GM18870 (cell line): ENCODE measurements around the gene PDIA5.

Source experiments
- ATAC-seq: cut with Tn5 transposase; IDR thresholded peaks from one replicate; pipeline ENCODE4 v1.9.1; 2021; ENCODE audit warnings: moderate library complexity; ENCODE audit not compliant: unreplicated experiment

The PDIA5 gene

GRCh38 chr3:123159926-123160635, 93.3 kb downstream of the PDIA5 start:
- no peak for ATAC-seq

- ATAC-seq: no peak
These were observed 94.3 kb downstream of the PDIA5 start for GRCh38 chr3:123161167-123161566.

- ATAC-seq: no peak
These were observed 96.3 kb downstream of the PDIA5 start for GRCh38 chr3:123163141-123163540.

DNA sequence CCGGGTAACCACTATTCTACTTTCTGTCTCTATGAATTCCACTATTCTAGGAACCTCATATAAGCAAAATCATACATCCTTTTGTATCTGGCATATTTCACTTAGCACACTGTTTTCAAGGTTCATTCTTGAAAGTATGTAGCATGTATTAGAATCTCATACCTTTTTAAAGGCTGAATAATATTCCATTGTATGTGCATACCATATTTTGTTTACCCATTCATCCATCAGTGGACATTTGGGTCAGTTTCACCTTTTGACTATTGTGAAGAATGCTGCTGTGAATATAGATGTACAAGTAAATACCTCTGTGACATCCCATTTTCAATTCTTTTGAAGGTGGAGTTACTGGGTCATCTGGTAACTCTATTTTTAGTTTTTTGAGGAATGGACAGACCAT, 98.3 kb downstream of the PDIA5 start:
- ATAC-seq: no peak

DNA sequence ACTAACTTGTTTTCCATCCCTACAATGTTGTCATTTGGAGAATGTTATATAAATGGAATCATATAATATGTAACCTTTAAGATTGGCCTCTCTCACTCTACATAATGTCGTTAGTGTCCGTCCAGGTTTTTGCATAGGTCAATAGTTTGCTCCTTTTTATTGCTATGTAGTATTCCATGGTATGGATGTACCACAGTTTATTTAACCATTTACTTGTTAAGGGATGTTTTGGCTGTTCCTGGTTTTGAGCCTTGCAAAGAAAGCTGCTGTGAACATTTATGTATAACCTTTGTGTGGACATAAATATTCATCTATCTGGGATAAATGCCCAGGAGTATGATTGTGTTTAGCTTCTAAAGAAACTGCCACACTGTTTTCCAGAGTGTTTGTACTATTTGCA, 100.9 kb downstream of the PDIA5 start:
- no peak for ATAC-seq

DNA sequence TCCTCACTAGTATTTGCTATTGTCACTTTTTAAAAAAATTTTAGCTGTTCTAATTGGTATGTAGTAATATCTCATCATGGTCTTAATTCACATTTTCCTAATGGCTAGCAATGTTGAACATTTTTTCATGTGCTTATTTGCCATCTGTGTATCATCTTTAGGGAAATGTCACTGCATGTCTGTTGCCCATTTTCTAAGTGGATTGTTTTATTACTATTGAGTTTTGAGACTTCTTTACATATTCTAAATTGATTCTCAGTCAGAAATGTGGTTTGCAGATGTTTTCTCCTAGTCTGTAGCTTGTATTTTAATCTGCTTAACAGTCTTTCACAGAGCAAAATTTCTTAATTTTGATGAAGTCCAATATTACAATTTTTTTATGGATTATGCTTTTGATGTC, 101.3 kb downstream of the PDIA5 start:
- ATAC-seq: no peak

DNA sequence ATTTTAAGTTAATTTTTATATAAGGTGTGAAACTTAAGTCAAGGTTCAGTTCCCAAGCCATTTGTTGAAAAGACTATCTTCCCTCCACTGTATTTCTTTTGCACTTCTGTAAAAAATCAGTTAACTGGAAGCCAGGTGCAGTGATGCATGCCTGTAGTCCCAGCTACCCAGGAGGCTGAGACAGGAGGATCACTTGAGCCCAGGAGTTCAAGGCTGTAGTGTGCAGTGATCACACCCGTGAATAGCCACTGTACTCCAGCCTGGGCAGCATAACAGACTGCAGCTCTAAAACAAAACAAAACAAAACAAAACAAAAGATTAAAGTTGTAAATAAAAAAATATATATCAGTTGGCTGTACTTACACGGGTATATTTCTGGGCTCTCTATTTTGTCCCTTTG, 101.8 kb downstream of the PDIA5 start:
- ATAC-seq: no peak

DNA sequence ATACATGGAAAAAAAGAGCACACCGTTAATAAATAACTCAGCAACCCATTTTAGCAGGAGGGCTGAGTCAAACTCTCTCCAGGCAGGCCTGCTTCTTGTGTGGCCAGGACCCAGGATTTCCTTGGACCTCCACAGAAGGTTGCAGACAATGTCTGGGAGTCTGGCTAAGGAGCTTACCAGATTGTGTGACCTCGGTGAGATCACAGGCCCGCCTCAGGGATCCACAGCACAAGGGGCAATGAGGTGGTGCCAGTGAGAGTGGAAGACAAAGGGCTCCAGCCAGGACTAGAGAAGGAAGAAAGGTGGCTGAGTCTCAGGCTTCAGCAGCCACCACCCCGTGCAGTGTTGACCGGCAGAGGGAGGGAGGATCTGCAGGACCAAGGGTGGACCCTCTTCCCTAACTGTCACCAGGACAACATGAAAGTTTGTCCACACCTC, 102.7 kb downstream of the PDIA5 start:
- ATAC-seq: no peak

- no peak for ATAC-seq
These were observed 103.1 kb downstream of the PDIA5 start for GRCh38 chr3:123169930-123170329.

DNA sequence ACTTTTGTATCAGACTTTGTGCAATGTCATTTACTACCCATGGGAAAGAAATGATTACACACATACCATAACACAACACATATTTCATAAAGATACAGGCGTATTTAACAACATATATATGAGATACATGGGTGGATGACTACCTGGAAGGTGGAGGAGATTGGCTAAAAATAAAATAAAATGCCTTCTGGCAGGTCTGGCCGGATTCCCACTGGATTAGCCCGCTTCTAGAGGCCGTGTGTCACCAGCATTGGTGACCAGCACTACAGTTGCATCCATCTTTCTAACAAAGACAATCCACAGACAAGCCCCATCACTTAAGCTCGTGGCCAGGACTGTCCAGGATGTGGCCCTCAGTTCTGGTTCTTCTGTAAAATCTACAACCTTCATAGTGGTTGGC, 114.0 kb downstream of the PDIA5 start:
- ATAC-seq: no peak

- ATAC-seq: no peak
These were observed 119.9 kb downstream of the PDIA5 start for GRCh38 chr3:123186695-123187094.

- ATAC-seq: no peak
These were observed 121.2 kb downstream of the PDIA5 start for GRCh38 chr3:123188058-123188457.

GRCh38 chr3:123193448-123194101, 126.8 kb downstream of the PDIA5 start:
- ATAC-seq: no peak

DNA sequence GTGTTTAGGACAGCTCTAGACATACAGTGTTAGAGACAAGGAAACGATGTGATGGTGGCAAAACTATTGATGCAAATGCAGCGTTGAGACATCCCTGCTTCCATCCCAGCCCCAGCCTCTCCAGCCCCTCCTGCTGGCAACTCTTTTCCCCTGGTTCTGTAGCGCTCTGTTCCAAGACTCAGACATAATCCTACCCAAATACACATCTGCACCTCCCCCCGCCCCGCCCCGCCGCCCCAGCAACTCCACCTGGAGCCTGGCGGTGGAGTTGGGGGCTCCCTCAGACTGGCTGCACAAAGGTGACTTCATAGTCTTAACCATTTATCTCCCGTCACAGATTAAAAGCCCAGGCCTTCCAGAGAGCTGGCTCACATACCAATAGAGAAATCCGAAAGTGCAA, 127.7 kb downstream of the PDIA5 start:
- no peak for ATAC-seq

DNA sequence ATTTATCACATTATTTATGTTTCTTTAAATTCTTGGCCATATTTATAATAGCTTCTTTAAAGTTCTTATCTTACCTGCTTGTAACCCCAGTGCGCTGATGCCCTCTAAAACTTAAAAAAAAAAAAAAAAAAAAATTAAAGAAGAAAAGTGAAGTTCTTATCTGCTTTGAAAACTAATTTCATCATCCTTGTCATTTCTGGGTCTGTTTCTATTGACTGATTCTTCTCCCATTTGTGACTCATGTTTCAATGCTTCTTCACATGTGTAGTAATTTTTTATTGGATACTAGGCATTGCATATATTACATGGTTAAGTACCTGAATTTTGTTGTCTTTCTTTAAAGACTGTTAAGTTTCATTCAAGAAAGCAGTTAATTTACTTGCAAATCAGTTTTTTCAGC, 131.5 kb downstream of the PDIA5 start:
- no peak for ATAC-seq

DNA sequence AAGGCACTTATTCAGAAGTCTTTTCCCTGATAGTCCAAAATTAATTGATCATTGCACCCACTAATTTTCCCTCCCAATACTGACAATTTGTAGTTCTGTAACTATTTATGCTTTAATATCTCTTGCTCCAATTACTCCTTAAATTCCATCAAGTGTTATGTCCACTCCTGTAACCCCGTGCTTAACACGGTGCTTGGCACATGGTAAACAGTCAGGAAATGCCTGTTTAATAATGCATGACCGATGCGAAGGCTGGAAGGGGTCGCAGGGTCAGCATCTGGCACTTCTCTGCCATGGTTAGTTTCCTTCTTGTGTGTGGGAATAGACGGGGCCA, 134.4 kb downstream of the PDIA5 start:
- ATAC-seq: no peak

GRCh38 chr3:123201557-123202427, 135.0 kb downstream of the PDIA5 start, which contains the start of gene SEC22A:
Gene SEC22A, plus strand, starts transcription at chr3:123201943. Its CDS starts 7,275 bp downstream, at chr3:123209218.
- peak; percentile 93 for ATAC-seq

- no peak for ATAC-seq
These were observed 135.6 kb downstream of the PDIA5 start for GRCh38 chr3:123202451-123202850.
